Esophagus muscularis mucosa (tissue), 4 donors: ENCODE results near the gene CSTF2T.

ENCODE experiments used
- EP300 ChIP-seq: sonication (generic); formaldehyde crosslinking; IDR thresholded peaks from one replicate; pipeline ENCODE4 v1.6.1; 2017; ENCODE audit warnings: antibody characterized with exemption
- POLR2A ChIP-seq: fragments of 450-650 bp; IDR thresholded peaks from one replicate; pipeline ENCODE4 v1.6.1; 2017; ENCODE audit warnings: antibody characterized with exemption, moderate library complexity, mild to moderate bottlenecking, low read depth
- POLR2AphosphoS5 ChIP-seq, 2 donors: sonication (generic); formaldehyde crosslinking; IDR thresholded peaks; one replicate each; pipeline ENCODE4 v1.6.1; 2017; ENCODE audit warnings: antibody characterized with exemption in 2 of 2
- TF ChIP-seq, protein P1 (sequence below), 3 experiments: fragments of 200-600 bp in 2 of 3; fragments of 450-650 bp in 1 of 3; sonication (generic) in 2 of 3; IDR thresholded peaks; one replicate each; pipeline ENCODE4 v1.5.1; 2017 to 2019; ENCODE audit warnings: antibody characterized with exemption in 3 of 3, mild to moderate bottlenecking in 2 of 3, moderate library complexity in 1 of 3

DNA sequence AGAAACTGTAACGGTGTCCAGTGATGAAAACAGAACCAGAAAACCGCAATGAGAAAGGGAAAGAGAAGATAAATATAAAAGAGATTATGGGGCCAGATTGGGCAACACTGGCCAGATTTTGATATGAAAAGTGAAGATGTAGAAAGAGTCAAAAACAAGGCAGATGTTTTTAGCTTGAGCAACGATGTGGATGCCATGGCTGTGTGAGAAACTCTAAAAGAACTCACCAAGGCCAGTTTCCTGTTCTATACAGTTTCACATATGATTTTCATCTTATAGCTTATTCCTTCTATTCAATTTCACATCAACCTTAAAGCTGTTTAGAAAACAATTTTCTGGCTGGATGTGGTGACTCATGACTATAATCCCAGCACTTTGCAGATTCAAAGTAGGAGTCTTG is 36.3 kb downstream of the CSTF2T start:
- TF ChIP-seq, protein P1, sequence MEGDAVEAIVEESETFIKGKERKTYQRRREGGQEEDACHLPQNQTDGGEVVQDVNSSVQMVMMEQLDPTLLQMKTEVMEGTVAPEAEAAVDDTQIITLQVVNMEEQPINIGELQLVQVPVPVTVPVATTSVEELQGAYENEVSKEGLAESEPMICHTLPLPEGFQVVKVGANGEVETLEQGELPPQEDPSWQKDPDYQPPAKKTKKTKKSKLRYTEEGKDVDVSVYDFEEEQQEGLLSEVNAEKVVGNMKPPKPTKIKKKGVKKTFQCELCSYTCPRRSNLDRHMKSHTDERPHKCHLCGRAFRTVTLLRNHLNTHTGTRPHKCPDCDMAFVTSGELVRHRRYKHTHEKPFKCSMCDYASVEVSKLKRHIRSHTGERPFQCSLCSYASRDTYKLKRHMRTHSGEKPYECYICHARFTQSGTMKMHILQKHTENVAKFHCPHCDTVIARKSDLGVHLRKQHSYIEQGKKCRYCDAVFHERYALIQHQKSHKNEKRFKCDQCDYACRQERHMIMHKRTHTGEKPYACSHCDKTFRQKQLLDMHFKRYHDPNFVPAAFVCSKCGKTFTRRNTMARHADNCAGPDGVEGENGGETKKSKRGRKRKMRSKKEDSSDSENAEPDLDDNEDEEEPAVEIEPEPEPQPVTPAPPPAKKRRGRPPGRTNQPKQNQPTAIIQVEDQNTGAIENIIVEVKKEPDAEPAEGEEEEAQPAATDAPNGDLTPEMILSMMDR (IDR thresholded peaks at IDR 0.05): no peak
- TF ChIP-seq EP300: no peak
- TF ChIP-seq POLR2AphosphoS5 (IDR thresholded peaks at IDR 0.05): no peak
- TF ChIP-seq POLR2A: no peak
